Measurements from ENCODE around the gene KRTAP29-1.

DNA sequence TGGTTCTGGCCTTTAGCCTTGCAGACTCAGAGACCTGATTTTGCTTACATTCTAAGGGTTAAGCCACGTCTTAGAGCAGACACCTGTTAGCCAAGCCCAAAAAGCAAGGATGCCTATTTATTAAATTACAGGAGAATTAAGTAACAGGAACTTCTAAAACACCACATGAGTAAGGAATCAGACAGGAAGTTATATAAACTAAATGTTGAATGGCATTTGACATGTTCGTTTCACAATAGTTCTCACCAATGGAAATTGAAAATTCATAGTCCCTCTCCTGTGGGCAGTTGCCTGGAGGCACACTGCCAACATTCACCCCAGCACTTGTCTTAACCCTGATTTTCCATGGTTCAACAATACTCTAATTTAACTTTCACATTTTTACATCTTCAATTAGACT lies 18.1 kb downstream of the KRTAP29-1 start:
- TF ChIP-seq CTBP1 (IDR thresholded peaks at IDR 0.05; ENCODE audit: borderline replicate concordance) (no peak), TARDBP (IDR thresholded peaks at IDR 0.05) (no peak), ZNF384 (IDR thresholded peaks at IDR 0.05) (no peak), FOXK2 (IDR thresholded peaks at IDR 0.05) (no peak), ARNT (IDR thresholded peaks at IDR 0.05) (no peak), SUZ12 (IDR thresholded peaks at IDR 0.05) (no peak), L3MBTL2 (conservative IDR thresholded peaks at IDR 0.05) (no peak), FOXA1 (IDR thresholded peaks at IDR 0.05) (no peak)

All from HEK293T (cell line).